BE2C (cell line): Measurements from ENCODE around the gene COL20A1.

Experiments
- DNase-seq: peaks from one replicate; pipeline ENCODE4 v3.0.0-alpha.2; 2020
- H3K27me3 ChIP-seq: fragments of 250-450 bp; sonication (Bioruptor Pico); 2 replicates; pipeline ENCODE4 v1.5.1; 2020; ENCODE audit warnings: mild to moderate bottlenecking
- H3K36me3 ChIP-seq: fragments of 250-450 bp; sonication (Bioruptor Pico); 2 replicates; pipeline ENCODE4 v1.5.1; 2020; ENCODE audit warnings: mild to moderate bottlenecking
- H3K4me1 ChIP-seq: fragments of 250-450 bp; sonication (Bioruptor Pico); 2 replicates; pipeline ENCODE4 v1.5.1; 2020
- H3K4me3 ChIP-seq: 2 replicates; pipeline ENCODE4 v1.5.1; 2011; ENCODE audit warnings: low read depth, low read length
- H3K9me3 ChIP-seq: fragments of 250-450 bp; sonication (Bioruptor Pico); 2 replicates; pipeline ENCODE4 v1.5.1; 2020
- TF ChIP-seq, protein P1 (sequence below): IDR thresholded peaks from 2 replicates; pipeline ENCODE4 v1.5.1; 2012; ENCODE audit warnings: mild to moderate bottlenecking, low read depth, low read length

COL20A1 gene

DNA sequence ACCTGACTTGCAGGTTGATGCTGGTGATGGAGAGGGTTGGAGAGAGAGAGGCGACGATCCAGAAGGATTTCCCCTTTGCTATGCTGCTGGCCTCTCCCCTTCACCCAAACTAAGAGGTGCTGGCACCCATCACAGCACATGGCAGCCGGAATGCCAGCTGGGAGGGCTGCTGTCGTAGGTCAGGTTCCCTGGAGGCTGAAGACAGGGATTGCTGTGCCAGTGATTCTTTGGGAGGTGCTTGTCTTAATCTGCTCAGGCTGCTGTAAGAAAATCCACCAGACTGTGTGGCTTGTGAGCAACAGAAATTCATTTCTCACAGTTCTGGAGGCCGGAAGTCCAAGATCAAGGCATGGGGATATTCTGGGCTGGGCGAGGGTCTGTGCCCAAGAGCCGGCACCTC is 24.7 kb upstream of the COL20A1 start:
- Histone ChIP-seq H3K4me3 (no peak overlapping the region), H3K4me1 (no peaks in the 10 kb centered on the region), H3K36me3 (no peaks in the 10 kb centered on the region), H3K9me3 (no peaks in the 10 kb centered on the region), H3K27me3 (peaks cover 12% of the 10 kb centered on the region)
- TF ChIP-seq, protein P1, sequence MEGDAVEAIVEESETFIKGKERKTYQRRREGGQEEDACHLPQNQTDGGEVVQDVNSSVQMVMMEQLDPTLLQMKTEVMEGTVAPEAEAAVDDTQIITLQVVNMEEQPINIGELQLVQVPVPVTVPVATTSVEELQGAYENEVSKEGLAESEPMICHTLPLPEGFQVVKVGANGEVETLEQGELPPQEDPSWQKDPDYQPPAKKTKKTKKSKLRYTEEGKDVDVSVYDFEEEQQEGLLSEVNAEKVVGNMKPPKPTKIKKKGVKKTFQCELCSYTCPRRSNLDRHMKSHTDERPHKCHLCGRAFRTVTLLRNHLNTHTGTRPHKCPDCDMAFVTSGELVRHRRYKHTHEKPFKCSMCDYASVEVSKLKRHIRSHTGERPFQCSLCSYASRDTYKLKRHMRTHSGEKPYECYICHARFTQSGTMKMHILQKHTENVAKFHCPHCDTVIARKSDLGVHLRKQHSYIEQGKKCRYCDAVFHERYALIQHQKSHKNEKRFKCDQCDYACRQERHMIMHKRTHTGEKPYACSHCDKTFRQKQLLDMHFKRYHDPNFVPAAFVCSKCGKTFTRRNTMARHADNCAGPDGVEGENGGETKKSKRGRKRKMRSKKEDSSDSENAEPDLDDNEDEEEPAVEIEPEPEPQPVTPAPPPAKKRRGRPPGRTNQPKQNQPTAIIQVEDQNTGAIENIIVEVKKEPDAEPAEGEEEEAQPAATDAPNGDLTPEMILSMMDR: no peak
- no peak for DNase-seq

DNA sequence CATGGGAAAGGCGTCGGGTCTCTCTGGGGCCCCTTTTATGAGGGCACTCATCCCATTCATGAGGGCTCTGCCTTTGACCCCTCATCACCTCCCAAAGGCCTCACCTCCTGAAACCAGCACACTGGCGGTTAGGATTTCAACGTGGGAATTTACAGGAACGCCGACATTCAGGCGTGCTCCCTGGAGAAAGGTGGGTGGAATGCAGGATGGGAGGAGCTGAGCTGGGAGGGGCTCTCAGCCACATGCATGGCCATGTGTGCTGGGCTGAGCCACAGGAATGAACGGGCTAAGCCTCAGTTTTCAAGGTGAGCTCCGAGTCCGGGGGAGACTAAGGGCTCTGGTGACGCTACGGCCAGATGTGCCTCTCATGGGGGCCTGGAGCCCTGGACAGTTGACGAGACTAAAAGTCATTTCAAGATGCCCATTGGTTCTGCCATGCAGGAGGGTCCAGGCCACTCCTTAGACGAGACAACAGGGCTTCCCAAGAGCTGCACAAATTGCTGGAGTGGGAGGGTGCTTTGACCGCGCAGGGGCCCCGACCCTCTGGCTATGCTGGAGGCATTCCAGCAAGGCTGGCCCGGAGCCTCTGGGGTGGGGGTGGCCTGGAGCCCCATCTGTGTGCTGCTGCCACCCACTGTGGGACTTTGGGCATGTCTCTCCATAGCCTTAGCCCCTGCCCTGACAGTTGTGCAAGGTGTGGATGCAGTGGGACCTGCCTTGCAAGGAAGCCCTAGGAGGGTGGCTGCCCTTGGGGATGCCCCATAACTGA is 24.1 kb upstream of the COL20A1 start:
- Histone ChIP-seq H3K4me1 (no peaks in the 10 kb centered on the region), H3K9me3 (no peaks in the 10 kb centered on the region), H3K36me3 (no peaks in the 10 kb centered on the region), H3K4me3 (no peak overlapping the region), H3K27me3 (peaks cover 9% of the 10 kb centered on the region)
- DNase-seq: no peak
- TF ChIP-seq, protein P1: no peak

DNA sequence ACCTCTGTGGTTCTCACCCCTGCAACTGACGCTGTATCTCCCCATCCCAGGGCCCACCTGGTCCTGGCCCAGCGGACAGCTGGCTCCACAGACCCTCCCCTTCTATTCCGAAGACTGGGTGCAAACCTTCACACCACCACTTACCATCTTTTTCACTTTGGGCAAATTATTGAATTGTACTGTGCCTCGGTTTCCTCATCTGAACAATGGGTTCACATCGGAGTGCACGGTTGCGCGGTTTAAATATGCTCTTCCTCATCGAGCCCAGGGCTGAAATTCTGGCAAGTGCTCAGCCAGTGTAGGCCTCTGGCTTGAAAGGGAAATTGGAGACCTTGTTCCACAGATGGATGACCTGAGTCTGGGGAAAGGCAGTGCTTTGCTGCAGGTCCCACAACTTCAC is 23.3 kb upstream of the COL20A1 start:
- no peaks in the 10 kb centered on the region for H3K36me3 ChIP-seq
- TF ChIP-seq, protein P1: no peak
- no peak for DNase-seq
- peaks cover under 1% of the 10 kb centered on the region for H3K27me3 ChIP-seq
- peaks cover 3% of the 10 kb centered on the region; the same call in 1 of the 2 replicates for H3K4me1 ChIP-seq
- no peak overlapping the region for H3K4me3 ChIP-seq
- no peaks in the 10 kb centered on the region for H3K9me3 ChIP-seq

DNA sequence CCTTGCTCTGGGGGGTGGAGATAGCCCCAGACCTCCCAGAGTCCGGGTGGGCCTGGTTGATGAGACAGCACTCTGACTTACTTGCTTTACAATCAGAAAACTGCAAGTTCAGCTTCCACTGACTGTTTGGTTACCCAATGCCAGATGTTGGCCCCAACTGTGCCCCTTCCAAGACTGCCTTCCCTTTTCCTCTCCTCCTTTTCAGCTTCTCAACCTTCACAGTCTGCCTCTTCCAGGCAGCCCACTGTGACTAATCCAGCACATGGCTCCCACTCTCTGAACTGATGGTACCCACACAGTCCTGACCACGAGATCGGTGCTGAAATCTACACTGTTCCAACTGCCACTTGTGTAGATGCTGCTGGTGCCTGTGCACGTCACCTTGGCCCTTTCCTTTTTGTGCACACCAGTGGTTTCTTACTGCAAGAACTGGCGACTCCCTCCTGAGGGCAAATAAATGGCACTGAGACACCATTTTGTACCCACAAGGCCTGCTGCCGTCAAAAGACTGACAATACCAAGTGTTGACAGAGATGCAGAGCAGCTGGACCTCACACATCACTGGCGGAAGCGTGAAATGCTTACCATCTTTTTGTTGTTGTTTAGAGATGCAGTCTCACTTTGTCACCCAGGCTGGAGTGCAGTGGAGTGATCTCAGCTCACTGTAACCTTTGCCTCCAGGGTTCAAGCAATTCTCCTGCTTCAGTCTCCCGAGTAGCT is 22.2 kb upstream of the COL20A1 start:
- TF ChIP-seq, protein P1: no peak
- H3K36me3 ChIP-seq: no peaks in the 10 kb centered on the region
- H3K9me3 ChIP-seq: no peaks in the 10 kb centered on the region
- no peaks in the 10 kb centered on the region for H3K27me3 ChIP-seq
- DNase-seq: no peak
- H3K4me3 ChIP-seq: no peak overlapping the region
- H3K4me1 ChIP-seq: peaks cover 3% of the 10 kb centered on the region; the same call in 1 of the 2 replicates

DNA sequence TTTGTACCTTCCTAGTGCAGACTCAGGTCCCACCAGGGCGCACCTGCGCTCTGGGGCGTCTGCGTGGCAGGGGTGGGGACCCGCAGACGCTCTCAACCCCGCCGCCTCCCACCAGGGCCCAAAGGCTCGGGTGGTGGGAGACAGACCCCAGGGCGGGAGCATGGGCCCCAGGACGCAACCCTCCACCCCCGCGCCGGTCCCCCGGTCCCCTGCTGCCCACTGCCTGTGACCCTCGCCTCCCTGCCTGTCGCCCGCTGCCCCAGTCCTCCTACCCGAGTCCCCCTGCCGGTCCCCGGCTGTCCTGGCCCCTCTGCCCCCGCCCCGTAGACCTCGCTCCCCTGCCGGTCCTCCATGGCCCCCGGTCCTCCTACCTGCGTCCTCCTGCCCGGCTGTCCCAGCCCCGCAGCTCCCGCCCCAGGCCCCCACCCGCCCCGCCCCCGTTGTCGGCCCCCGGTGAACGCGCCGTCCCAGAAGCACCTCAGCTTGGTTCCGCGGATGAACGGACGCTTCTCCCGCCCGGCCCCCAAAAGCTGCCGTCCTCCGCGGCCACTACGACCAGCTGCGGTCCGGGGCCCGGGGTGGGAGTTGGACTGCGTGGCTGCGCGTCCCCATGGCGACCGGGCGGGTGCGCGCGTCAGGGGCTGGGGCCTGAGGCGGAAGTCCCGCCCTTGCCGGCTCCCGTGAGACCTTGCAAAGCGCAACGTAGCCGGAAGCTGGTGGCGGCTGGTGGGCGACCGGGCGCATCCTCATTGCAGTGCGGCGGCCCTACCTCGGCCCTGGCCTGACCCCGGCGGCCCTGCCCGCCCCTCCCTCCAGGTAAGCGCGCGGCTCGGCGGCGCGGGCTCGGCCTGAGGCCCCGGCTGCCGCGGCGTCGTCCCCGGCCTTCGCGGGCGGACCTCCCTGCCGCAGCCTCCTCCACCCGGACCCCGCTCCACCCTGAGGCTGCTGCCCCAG is 20.6 kb upstream of the COL20A1 start, which contains the start of gene ARFGAP1:
TSS of gene ARFGAP1 (plus strand) at position 709 of the 954 bp plus-strand sequence. CDS start 2,768 bp downstream, outside the sequence.
- peak; percentile 96 for DNase-seq
- no peaks in the 10 kb centered on the region for H3K9me3 ChIP-seq
- H3K36me3 ChIP-seq: peaks cover 7% of the 10 kb centered on the region
- no peaks in the 10 kb centered on the region for H3K27me3 ChIP-seq
- TF ChIP-seq, protein P1: no peak
- peak within 1 kb of the TSS; percentile 76 for H3K4me3 ChIP-seq
- peaks cover 3% of the 10 kb centered on the region; the same call in 1 of the 2 replicates for H3K4me1 ChIP-seq
